ENCODE data around the gene BOD1L1. TPM values are rescaled to one million over a fixed set of nuclear protein-coding genes. Genes with fewer than 3 reads are reported as not detected.

Gene BOD1L1
- 23.0 and 25.9 TPM in 2 replicates for polyA plus RNA-seq

GRCh38 chr4:13627606-13628311 lies at the start of gene BOD1L1:
BOD1L1 (minus strand) TSS chr4:13627725; CDS start chr4:13627587, 138 bp downstream.

GRCh38 chr4:13543839-13544605 lies 83.5 kb downstream of the BOD1L1 start, which contains the start of gene NKX3-2:
NKX3-2 (minus strand) TSS chr4:13544508; CDS start chr4:13544414, 94 bp downstream.

Other genes starting within 250 kb of the BOD1L1 start
- 20.4 and 26.1 TPM in 2 replicates for gene RAB28, start 143.4 kb downstream of the BOD1L1 start, polyA plus RNA-seq
- gene NKX3-2, start 83.2 kb downstream of the BOD1L1 start, polyA plus RNA-seq: not detected in 2 replicates

Data from Purkinje cell (primary cell).